Measurements from ENCODE around the gene FRAS1.
"Not testable (repeated sequence)": the region's sequence is repeated elsewhere in the genome, so short reads cannot be mapped to it uniquely, and the experiment has no call there.

FRAS1 gene

GRCh38 chr4:78320349-78320935 lies 263.3 kb downstream of the FRAS1 start:
- Histone ChIP-seq H3K4me3 (ENCODE audit: low read depth, low read length) (no peak overlapping the region), H3K4me1 (peaks cover 25% of the 10 kb centered on the region), H3K36me3 (peaks cover 30% of the 10 kb centered on the region), H3K27me3 (no peaks in the 10 kb centered on the region), H3K9me3 (no peaks in the 10 kb centered on the region)
- TF ChIP-seq, protein P1, sequence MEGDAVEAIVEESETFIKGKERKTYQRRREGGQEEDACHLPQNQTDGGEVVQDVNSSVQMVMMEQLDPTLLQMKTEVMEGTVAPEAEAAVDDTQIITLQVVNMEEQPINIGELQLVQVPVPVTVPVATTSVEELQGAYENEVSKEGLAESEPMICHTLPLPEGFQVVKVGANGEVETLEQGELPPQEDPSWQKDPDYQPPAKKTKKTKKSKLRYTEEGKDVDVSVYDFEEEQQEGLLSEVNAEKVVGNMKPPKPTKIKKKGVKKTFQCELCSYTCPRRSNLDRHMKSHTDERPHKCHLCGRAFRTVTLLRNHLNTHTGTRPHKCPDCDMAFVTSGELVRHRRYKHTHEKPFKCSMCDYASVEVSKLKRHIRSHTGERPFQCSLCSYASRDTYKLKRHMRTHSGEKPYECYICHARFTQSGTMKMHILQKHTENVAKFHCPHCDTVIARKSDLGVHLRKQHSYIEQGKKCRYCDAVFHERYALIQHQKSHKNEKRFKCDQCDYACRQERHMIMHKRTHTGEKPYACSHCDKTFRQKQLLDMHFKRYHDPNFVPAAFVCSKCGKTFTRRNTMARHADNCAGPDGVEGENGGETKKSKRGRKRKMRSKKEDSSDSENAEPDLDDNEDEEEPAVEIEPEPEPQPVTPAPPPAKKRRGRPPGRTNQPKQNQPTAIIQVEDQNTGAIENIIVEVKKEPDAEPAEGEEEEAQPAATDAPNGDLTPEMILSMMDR (IDR thresholded peaks at IDR 0.05; ENCODE audit: low read depth, low read length): no peak
- no peak for DNase-seq

DNA sequence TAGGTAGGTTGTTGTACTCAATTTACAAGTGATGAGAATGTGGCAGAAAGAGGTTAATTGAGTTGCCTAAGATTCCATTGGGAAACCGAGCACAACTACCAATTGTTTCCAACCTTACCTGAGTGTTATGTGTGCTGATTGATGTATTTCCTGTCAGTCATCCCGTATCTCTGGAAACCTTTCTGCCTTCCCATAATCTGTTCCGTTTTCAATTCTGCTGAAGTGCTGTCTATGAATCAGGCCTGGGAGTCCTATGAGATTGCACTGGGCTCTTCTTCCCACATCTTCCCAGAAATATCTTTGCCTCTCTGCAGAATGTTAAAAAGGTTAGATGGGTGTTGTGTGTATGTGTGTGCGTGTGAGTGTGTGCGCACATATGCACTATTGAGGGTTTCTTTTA lies 264.9 kb downstream of the FRAS1 start:
- Histone ChIP-seq H3K4me3 (ENCODE audit: low read depth, low read length) (no peak overlapping the region), H3K36me3 (peaks cover 22% of the 10 kb centered on the region), H3K4me1 (peaks cover 40% of the 10 kb centered on the region), H3K27me3 (no peaks in the 10 kb centered on the region), H3K9me3 (no peaks in the 10 kb centered on the region)
- TF ChIP-seq, protein P1 (IDR thresholded peaks at IDR 0.05; ENCODE audit: low read depth, low read length): no peak
- DNase-seq: no peak

GRCh38 chr4:78323439-78323838 lies 266.3 kb downstream of the FRAS1 start:
- peak; percentile 19 for DNase-seq
- peaks cover 45% of the 10 kb centered on the region for H3K4me1 ChIP-seq
- no peaks in the 10 kb centered on the region for H3K27me3 ChIP-seq
- H3K4me3 ChIP-seq (ENCODE audit: low read depth, low read length): no peak overlapping the region
- TF ChIP-seq, protein P1 (IDR thresholded peaks at IDR 0.05; ENCODE audit: low read depth, low read length): no peak
- H3K9me3 ChIP-seq: no peaks in the 10 kb centered on the region
- peaks cover 10% of the 10 kb centered on the region for H3K36me3 ChIP-seq

GRCh38 chr4:78324625-78325024 lies 267.5 kb downstream of the FRAS1 start:
- H3K4me3 ChIP-seq (ENCODE audit: low read depth, low read length): no peak overlapping the region; the same call in 1 of the 2 replicates
- TF ChIP-seq, protein P1 (IDR thresholded peaks at IDR 0.05; ENCODE audit: low read depth, low read length): no peak
- H3K36me3 ChIP-seq: peaks cover 2% of the 10 kb centered on the region
- no peaks in the 10 kb centered on the region for H3K27me3 ChIP-seq
- H3K9me3 ChIP-seq: no peaks in the 10 kb centered on the region
- DNase-seq: peak; percentile 53
- peaks cover 52% of the 10 kb centered on the region for H3K4me1 ChIP-seq

DNA sequence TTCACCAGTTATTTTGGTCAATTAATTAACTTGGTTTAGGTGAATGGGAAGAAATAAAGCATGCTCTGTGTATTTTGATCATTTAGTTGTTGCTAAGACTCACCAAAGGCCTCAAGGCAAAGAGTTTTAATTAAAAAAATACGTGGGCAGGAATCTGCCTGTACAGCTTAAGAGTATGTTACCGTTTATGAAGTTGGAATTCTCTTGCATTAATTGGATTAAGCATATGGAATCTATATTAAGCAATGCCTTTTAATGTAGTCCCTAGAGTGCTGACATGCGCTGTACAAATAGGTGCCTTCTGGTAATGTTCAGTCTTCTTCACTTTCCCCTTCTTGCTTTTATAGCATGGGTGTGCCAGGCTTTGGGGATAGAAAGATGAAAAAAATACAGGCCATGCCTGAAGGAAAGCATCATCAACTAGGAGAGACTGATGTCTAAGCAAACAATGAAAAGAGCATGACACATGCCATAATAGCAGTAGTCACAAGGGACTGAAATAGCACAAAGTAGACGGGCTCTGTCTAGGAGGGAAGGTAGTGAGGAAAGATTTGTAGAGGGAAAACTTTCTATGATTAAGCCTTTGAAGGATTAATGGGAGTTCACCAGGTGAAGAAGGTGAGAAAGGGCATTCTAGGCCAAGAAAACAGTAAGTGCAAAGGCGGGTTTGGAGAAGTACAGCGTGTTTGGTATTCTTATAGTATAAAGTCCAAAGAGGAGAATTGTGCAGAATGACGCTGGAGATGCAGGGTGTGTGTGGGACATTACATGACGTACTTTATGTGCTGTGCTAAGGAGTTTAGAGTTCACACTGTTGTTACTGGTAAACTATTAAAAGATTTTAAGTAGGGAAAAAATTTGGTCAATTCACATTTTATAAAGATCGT lies 268.4 kb downstream of the FRAS1 start:
- H3K9me3 ChIP-seq: no peaks in the 10 kb centered on the region
- H3K36me3 ChIP-seq: no peaks in the 10 kb centered on the region; the same call in 1 of the 2 replicates
- peak; percentile 23 for DNase-seq
- H3K27me3 ChIP-seq: no peaks in the 10 kb centered on the region
- peaks cover 55% of the 10 kb centered on the region for H3K4me1 ChIP-seq
- H3K4me3 ChIP-seq (ENCODE audit: low read depth, low read length): no peak overlapping the region
- TF ChIP-seq, protein P1 (IDR thresholded peaks at IDR 0.05; ENCODE audit: low read depth, low read length): no peak

GRCh38 chr4:78328591-78328990 lies 271.5 kb downstream of the FRAS1 start:
- H3K9me3 ChIP-seq; H3K27me3 ChIP-seq; H3K36me3 ChIP-seq; H3K4me3 ChIP-seq (ENCODE audit: low read depth, low read length): not testable (repeated sequence)
- DNase-seq: peak; percentile 38
- H3K4me1 ChIP-seq: peaks cover 51% of the 10 kb centered on the region

Measured in BE2C (cell line).